Activated effector memory CD4-positive, alpha-beta T cell treated with anti-CD3 and anti-CD28 coated beads, Interleukin-2, amount 50 U/mL, for 16 hours (primary cell): ENCODE measurements around the gene POLR1E.
"Not testable (repeated sequence)": the region's sequence is repeated elsewhere in the genome, so short reads cannot be mapped to it uniquely, and the experiment has no call there.

Source experiments
- DNase-seq: peaks from one replicate; pipeline ENCODE4 v3.0.0-alpha.2; 2020

The POLR1E gene

GRCh38 chr9:37465249-37466036 is 20.3 kb upstream of the POLR1E start, which contains the start of gene ZBTB5:
TSS of gene ZBTB5 (minus strand) at chr9:37465450. CDS start at chr9:37442551, 22,899 bp downstream.
- peak; percentile 100 for DNase-seq

- peak; percentile 74 for DNase-seq
These were observed 19.6 kb upstream of the POLR1E start for GRCh38 chr9:37466037-37466709.

DNA sequence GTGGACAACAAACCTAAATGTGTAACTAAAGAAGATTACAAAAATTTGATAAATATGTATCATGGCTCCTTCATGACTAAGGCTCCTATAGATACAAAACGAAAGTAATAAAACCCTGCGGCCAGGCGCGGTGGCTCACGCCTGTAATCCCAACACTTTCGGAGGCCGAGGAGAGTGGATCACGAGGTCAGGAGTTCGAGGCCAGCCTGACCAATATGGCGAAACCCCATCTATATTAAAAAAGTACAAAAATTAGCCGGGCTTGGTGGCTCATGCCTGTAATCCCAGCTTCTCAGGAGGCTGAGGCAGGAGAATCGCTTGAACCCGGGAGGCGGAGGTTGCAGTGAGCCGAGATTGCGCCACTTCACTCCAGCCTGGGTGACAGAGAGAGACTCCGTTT is 18.2 kb upstream of the POLR1E start:
- not testable (repeated sequence) for DNase-seq

DNA sequence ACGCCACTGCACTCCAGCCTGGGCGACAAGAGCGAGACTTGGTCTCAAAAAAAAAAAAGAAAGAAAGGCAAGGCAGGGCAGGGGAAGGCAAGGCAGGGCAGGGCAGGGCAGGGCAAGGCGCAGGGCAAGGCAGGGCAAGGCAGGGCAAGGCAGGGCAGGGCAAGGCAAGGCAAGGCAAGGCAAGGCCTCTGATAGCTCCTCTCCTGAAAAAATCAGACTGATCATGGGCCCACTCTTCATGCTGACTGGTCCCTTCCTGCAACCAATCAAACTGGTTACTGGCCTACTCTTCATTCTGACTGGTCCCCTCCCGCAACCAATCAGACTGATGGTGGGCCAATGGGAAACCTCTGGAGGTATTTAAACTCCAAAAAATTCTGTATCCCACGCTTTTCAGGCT is 17.1 kb upstream of the POLR1E start:
- no peak for DNase-seq

- no peak for DNase-seq
These were observed 13.6 kb upstream of the POLR1E start for GRCh38 chr9:37471942-37472684.

GRCh38 chr9:37473982-37474381 is 11.8 kb upstream of the POLR1E start:
- not testable (repeated sequence) for DNase-seq

DNA sequence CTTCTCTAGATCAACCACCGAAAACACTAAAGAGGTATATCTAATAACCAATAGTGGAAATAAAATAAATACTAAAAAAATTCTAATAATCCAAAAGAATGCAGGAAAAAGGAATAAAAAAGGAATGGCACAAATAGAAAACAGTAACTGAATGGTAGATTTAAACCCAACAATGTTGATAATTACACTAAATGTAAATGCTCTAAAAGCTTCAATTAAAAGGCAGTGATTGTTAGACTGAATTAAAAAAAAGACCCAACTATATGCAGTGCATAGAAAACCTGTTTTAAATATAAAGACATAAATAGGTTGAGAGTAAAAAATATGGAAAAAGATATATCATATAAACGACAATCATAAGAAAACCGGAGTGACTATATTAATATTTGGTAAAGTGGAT is 11.3 kb upstream of the POLR1E start:
- DNase-seq = no peak

GRCh38 chr9:37476930-37477329 is 8.8 kb upstream of the POLR1E start:
- no peak for DNase-seq

DNA sequence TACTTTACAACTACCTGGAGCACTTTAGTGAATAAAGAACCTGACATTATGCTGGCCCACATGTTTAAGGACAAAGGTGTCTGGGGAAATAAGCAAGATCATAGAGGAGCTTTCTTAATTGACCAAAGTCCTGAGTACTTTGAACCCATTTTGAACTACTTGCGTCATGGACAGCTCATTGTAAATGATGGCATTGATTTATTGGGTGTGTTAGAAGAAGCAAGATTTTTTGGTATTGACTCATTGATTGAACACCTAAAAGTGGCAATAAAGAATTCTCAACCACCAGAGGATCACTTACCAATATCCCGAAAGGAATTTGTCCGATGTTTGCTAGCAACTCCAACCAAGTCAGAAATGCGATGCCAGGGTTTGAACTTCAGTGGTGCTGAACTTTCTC is 8.3 kb upstream of the POLR1E start:
- DNase-seq = not testable (repeated sequence)

- DNase-seq = not testable (repeated sequence)
These were observed 7.6 kb upstream of the POLR1E start for GRCh38 chr9:37477987-37478619.

GRCh38 chr9:37480759-37481158 is 5.0 kb upstream of the POLR1E start:
- DNase-seq = no peak

GRCh38 chr9:37486256-37486615 is 488 bp downstream of the POLR1E start:
- DNase-seq = no peak

GRCh38 chr9:37486616-37487548 is 1.1 kb downstream of the POLR1E start:
- DNase-seq = no peak

DNA sequence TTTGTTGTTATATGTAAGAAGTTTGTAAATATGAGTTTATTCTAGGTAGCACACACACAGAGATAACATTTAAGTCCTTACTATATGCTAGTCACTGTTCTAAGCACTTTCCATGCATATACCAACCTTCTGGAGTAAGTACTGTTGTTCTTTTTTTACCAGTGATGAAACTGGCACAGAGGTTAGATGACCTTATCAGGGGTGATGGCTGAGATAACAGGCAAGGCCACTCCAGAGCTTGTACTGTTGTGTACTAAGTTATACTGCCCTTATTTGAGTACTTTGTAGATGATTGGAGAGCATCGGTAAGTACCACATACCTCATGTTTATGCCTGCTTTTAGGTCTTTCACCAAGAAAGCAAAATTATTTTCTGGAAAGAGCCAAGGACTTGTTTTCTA is 6.2 kb downstream of the POLR1E start:
- no peak for DNase-seq

DNA sequence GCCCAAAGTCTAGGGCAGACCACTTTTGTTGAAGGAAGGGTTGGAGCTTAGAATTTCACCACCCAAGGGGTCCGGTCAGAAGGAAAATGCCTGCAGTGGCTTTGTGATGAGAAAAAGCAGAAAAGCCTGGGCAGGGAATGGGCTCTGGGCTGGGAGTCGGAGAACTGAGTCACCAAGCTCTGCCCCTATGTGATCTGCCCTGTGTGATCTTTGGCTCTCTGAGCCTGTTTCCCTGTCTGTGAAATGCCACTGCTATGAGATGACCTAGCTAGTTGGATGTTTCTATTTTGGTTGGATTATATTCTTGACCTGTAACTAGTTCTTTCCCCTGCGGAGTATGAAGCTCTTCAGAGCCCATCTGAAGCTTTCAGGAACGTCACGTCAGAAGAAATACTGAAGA is 9.8 kb downstream of the POLR1E start:
- no peak for DNase-seq

DNA sequence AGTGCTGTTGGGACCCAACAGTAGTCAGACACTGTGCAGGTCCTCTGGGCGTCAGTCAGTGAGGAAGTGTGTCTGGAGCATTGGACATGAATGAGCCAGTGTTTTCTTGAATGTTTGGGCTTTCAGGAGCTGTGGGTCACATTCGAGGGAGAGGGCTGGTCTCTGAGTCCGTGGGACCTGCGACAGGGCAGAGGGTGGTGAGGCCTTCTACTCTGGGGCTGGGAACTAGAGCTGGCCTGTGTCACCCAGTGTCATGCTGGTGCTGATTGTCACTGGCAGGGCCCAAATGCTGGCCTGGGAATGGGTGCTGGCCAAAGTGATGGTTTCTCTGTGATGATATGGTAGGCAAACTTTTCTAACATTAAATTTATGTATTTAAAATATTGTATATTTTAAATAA is 10.3 kb downstream of the POLR1E start:
- no peak for DNase-seq

DNA sequence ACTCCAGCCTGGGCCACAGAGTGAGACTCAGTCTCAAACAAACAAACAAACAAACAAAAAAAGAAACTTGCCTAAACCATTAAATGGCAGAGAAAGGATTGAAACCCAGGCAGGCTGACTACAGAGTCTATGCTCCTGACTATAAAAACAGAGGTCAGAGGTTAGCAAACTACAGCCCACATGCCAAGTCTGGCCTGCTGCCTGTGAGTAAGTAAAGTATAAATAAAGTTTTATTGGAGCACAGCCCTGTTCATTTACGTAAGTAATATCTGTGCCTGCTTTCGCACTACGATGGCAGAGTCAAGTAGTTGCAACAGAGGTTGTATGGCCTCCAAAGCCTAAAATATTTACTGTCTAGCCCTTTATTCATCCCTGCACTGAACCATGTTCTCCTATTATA is 11.6 kb downstream of the POLR1E start:
- DNase-seq = no peak

DNA sequence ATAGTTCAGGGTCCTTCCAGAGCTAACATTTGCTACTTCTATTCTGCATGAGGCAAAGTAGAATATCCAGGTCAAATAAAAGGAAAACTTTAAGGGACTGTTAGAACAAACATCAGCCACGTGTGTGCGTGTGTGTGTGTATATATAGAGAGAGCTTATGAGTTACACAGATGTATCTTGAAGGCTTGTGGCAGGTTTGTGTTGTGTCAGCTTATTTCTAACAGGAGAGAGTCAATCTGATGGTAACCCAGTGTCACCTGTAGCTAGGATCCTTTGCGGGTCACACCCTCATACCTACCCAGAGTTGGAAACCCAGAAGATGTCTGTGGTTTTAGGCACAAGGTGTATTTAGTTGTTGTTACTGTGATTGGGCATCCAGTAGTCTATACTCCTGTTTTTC is 12.7 kb downstream of the POLR1E start:
- DNase-seq = no peak

- no peak for DNase-seq
These were observed 13.5 kb downstream of the POLR1E start for GRCh38 chr9:37499297-37499696.

DNA sequence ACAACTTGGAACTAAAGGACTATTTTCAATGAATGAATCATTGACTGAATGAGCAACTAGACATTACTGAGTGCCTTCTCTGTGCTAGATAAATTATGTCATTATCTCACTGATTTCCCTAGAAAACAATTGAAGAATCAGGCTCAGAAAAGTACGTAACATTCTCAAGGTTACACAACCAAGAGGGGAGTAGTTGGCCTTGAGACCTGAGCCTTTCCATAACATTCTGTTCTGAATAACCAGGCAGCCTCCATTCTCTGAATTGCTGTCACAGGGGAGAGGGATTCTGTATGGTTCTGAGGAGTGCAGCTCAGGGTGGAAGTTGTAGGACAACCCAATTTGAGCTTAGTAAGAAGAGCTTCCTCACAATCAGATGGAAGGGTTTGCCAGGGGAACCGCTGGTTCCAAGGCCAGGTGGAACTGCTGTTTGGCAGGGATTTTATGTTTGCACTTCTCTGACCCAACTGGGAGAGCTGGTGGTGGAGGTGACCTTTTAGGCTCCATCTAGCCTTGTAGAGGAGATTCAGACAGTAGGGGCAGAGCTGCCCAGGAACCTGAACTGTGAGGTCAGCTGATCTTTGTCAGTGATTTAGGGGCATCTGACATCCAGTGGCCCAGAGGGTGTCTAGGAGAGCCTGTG is 16.3 kb downstream of the POLR1E start:
- DNase-seq = no peak

GRCh38 chr9:37503736-37504135 is 18.0 kb downstream of the POLR1E start:
- peak; percentile 71 for DNase-seq

- no peak for DNase-seq
These were observed 18.9 kb downstream of the POLR1E start for GRCh38 chr9:37504605-37505004.
